ENCODE measurements around the gene ZNF487.
"Not testable (repeated sequence)": the region's sequence is repeated elsewhere in the genome, so short reads cannot be mapped to it uniquely, and the experiment has no call there.

Gene ZNF487

GRCh38 chr10:43444323-43444722 lies 7.4 kb downstream of the ZNF487 start:
- no peak for DNase-seq

- no peak for DNase-seq
These were observed 8.1 kb downstream of the ZNF487 start for GRCh38 chr10:43444897-43445466.

DNA sequence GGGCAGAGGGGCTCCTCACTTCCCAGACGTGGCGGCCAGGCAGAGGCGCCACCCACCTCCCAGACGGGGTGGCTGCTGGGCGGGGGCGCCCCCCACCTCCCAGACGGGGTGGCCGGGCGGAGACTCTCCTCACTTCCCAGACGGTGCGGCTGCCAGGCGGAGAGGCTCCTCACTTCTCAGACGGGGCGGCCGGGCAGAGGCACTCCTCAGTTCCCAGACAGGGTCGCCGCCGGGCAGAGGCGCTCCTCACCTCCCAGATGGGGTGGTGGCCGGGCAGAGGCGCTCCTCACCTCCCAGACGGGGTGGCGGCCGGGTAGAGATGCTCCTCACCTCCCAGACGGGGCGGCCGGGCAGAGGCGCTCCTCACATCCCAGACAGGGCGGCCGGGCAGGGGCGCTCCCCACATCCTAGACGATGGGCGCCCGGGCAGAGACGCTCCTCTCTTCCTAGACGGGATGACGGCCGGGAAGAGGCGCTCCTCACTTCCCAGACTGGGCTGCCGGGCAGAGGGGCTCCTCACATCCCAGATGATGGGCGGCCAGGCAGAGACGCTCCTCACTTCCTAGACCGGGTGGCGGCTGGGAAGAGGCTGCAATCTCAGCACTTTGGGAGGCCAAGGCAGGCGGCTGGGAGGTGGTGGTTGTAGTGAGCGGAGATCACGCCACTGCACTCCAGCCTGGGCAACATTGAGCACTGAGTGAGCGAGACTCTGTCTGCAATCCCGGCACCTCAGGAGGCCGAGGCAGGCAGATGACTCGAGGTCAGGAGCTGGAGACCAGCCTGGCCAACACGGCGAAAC lies 9.5 kb downstream of the ZNF487 start:
- DNase-seq: not testable (repeated sequence)

- no peak for DNase-seq
These were observed 11.8 kb downstream of the ZNF487 start for GRCh38 chr10:43448742-43449141.

DNA sequence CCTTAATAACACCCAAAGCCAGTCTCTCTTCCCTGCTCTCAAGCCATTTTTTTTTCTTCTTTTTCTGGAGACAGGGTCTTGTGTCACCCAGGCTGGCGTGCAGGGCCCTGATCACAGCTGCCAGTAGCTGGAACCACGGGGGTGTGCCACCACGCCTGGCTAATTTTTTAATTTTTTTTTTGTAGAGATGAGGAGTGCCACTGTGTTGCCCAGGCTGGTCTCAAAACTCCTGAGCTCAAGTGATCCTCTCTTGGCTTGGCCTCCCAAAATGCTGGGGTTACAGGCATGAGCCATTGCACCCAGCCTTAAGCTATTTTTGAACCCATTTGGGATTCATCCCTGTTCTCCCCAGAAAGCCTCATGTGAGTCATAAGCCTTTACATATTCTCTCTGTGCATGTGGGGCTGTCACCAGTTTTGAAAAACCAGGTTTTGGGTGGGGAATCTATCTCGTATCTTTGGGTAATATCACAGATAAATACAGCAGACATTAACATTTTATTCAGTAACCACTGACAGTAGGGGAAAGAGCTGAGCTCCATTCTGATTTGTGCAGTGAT lies 15.5 kb downstream of the ZNF487 start:
- DNase-seq: no peak

DNA sequence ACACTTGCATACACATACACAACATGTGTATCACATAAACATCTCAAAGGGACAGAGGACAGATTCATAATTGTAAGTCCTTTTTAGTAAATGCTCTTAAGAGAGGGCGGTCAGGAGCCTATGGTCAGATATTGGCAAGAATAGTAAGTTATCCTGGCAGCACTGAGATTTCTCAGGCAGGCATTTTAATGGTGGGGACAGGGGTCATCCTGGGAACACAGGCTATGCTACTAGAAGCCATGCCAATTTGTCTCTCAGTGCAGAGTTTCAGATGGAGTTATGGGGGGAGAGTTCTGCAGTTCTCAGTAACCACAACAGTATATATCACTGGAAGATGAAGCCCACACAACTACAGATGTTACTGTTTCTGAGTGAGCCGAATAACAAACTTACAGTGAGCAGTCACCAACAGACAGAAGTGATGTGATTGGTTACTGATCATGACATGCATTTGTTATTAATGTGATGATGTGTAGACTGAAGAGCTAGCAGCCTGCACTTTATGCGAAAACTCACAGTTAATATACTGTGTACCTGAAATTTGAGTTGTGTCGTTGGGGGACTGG lies 16.4 kb downstream of the ZNF487 start:
- DNase-seq: no peak

DNA sequence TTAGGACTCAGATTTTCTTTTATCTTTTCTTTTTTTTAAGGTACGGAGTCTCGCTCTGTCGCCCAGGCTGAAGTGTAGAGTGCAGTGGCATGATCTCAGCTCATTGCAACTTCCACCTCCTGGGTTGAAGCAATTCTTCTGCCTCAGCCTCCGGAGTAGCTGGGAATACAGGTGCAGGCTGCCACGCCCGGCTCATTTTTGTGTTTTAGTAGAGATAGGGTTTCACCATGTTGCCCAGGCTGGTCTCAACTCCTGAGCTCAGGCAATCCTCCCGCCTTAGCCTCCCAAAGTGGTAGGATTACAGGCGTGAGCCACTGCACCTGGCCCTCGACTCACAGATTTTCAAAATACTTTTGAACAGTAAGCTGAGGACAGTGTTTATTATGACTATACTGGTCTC lies 17.1 kb downstream of the ZNF487 start:
- DNase-seq: not testable (repeated sequence)

GRCh38 chr10:43456561-43456960 lies 19.6 kb downstream of the ZNF487 start:
- DNase-seq: not testable (repeated sequence)

DNA sequence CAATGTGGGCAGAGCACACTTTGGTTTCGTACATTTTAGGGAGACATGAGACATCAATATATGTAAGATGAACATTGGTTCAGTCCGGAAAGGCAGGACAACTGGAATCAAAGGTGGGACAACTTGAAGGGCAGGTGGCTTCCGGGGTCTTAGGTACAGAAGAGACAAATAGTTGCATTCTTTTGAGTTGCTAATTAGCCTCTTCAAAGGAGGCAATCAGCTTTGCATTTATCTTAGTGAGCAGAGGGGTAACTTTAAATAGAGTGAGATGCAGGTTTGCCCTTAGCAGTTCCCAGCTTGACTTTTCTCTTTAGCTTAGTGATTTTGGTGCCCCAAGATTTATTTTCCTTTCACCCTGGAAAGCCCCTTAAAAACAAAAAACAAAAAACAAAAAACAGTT lies 21.3 kb downstream of the ZNF487 start:
- DNase-seq: no peak

DNA sequence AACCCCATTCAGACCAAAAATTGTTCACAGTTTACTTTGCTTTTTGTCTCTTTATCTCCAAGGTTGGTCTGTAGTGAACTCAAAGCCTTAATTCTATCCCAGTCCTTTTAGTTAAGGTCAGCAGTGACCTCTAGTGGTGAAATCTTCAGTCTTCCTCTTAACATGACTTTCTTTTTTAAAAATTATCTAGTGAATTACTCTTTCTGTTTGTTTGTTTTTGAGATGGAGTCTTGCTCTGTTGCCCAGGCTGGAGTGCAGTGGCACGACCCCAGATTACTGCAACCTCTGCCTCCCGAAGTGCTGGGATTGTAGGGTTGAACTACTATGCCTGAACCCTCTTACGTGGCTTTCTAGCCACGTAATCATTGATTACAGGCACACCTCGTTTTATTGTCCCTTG lies 25.0 kb downstream of the ZNF487 start:
- no peak for DNase-seq

- not testable (repeated sequence) for DNase-seq
These were observed 28.3 kb downstream of the ZNF487 start for GRCh38 chr10:43465086-43465735.

DNA sequence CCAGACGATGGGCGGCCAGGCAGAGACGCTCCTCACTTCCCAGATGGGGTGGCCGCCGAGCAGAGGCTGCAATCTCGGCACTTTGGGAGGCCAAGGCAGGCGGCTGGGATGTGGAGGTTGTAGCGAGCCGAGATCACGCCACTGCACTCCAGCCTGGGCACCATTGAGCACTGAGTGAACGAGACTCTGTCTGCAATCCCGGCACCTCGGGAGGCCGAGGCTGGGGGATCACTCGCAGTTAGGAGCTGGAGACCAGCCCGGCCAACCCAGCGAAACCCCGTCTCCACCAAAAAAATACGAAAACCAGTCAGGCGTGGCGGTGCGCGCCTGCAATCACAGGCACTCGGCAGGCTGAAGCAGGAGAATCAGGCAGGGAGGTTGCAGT lies 28.8 kb downstream of the ZNF487 start:
- DNase-seq: not testable (repeated sequence)

DNA sequence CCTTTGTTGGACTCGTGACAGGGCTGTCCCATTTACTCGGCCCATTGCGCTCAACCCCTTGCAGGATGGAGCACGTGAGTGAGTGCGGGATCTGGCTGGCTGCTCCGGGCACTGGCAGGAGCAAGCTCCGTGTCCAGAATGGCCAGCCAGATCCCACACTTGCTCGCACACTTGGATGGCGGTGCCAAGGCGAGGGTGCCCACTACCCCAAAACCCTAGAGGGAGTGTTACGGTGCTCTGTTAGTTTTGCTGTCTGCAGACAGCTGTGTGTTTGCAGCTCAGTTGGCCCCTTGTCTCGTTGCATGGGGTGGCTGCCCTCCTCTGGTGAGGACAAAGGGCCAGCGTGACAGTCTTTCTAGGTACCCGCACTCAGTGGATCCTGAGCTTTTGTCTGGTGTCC lies 34.2 kb downstream of the ZNF487 start:
- no peak for DNase-seq

GRCh38 chr10:43471935-43472720 lies 35.2 kb downstream of the ZNF487 start:
- DNase-seq: no peak

DNA sequence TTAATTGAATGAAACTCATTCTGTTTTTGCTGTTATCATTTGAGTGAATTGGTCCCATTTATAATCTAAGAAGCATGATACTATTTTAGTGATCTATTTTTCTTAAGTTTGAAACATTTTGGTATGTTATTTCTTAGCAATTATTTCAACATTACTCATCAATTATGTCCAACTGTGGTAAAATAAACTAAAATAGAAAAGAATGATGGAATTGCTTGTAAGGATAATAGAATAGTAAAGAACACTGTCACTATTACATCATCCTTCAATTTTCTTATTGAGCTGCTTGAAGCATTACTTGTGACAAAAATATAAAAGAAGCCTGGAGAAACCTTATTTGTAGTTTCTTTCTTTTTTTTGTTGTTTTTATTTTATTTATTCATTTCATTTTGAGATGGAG lies 42.4 kb downstream of the ZNF487 start:
- DNase-seq: no peak

GRCh38 chr10:43482319-43483078 lies 45.6 kb downstream of the ZNF487 start:
- DNase-seq: no peak

GRCh38 chr10:43491855-43492254 lies 54.9 kb downstream of the ZNF487 start:
- DNase-seq: no peak

GRCh38 chr10:43502931-43503330 lies 66.0 kb downstream of the ZNF487 start:
- DNase-seq: no peak

DNA sequence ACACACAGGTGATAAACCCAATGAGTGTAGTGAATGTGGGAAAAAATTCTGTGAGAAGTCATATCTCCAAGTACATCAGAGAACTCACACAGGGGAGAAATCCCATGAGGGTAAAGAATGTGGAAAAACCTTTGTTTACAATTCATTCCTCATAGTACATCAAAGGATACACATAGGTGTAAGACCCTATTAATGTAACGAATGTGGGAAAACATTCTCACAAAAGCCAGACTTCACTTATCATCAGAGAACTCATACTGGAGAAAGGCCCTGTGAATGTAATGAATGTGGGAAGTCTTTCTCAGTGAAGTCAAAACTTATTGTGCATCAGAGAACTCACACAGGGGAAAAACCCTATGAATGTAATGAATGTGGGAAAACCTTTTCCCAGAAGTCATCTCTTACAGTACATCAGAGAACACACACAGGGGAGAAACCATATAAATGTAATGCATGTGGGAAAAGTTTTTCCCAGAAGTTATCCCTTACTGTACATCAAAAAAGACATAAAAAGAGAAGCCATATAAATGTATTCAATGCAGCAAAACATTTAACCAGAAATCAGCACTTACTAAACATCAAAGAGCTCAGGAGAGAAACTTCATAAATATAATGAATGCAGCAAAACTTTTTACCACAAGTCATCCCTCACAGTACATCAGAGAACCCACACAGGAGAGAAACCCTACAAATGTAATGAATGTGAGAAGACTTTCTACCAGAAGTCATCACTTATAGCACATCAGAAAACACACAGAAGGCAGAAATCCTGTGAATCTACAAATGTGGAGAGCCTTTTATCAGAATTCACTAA lies 87.7 kb downstream of the ZNF487 start:
- DNase-seq: no peak

Data from activated effector memory CD4-positive, alpha-beta T cell treated with anti-CD3 and anti-CD28 coated beads, Interleukin-2, amount 50 U/mL, for 16 hours (primary cell).